K562 (cell line): ENCODE results near the gene SMIM41. TPM values are rescaled to one million over a fixed set of nuclear protein-coding genes. Genes with fewer than 3 reads are reported as not detected.

ENCODE experiments used
- ATAC-seq: fragments of 200-7000 bp; cut with Tn5 transposase; 3 replicates; pipeline ENCODE4 v1.9.1; 2020; ENCODE audit warnings: moderate library complexity
- BruUV-seq: library from RNA; stranded (reverse); fragments of 400-500 nt; replicated peaks from 2 replicates; lab custom pipeline; 2021; lab: Mats Ljungman, UMichigan
- CTCF ChIA-PET: fragments of 300-600 bp; formaldehyde crosslinking; extraction: SDS; loops from one replicate; lab custom pipeline; 2021; ENCODE audit warnings: low intra/inter-chr PET ratio; lab: Yijun Ruan, JAX
- POLR2A ChIA-PET: fragments of 300-600, 350-650 bp; sonication (Branson Sonifier 250); formaldehyde crosslinking; extraction: SDS; loops from one replicate; lab custom pipeline; 2021; ENCODE audit warnings: antibody characterized with exemption, inconsistent platforms; lab: Yijun Ruan, JAX
- DNase-seq, 4 experiments: peaks; one replicate each; pipeline versions ENCODE4 v3.0.0 to v3.0.0-alpha.2; 2011 to 2018; ENCODE audit warnings: low spot score in 3 of 4, mixed read lengths in 3 of 4; ENCODE audit errors: extremely low read depth in 1 of 4
- FAIRE-seq: peaks from 2 replicates; lab custom pipeline; 2011; peaks lifted over from hg19 to GRCh38; lab: Jason Lieb, UNC
- H2AFZ ChIP-seq: 2 replicates; pipeline ENCODE4 v1.6.0; 2011; ENCODE audit warnings: low read depth, low read length, control low read depth, inconsistent platforms
- H3K27ac ChIP-seq: fragments of 200-600 bp; 3 replicates; pipeline ENCODE4 v1.8.0; 2011; ENCODE audit warnings: low read depth, mild to moderate bottlenecking, control low read depth, inconsistent platforms, low read length, moderate library complexity, mixed read lengths; ENCODE audit errors: extremely low read depth
- H3K27me3 ChIP-seq, 2 experiments: fragments of 300-600 bp in 1 of 2; 2 replicates in 1 of 2; 3 replicates in 1 of 2; pipeline versions ENCODE4 v1.6.0 to v1.8.0; 2011; ENCODE audit warnings: inconsistent platforms in 2 of 2, low read length in 2 of 2, mild to moderate bottlenecking in 1 of 2, mixed read lengths in 1 of 2, moderate library complexity in 1 of 2; ENCODE audit not compliant: control insufficient read depth in 2 of 2, insufficient read depth in 2 of 2
- H3K36me3 ChIP-seq: fragments of 300-600 bp; 3 replicates; pipeline ENCODE4 v1.8.0; 2011; ENCODE audit warnings: mild to moderate bottlenecking, low read length, inconsistent platforms; ENCODE audit not compliant: control insufficient read depth, insufficient read depth
- H3K4me1 ChIP-seq, 2 experiments: fragments of 200-600 bp in 1 of 2; replicated peaks in 1 of 2; 2 replicates in 1 of 2; 3 replicates in 1 of 2; pipeline versions ENCODE4 v1.5.1 to v1.8.0; 2011; ENCODE audit warnings: inconsistent platforms in 2 of 2, low read length in 2 of 2, mild to moderate bottlenecking in 1 of 2, mixed read lengths in 1 of 2, moderate library complexity in 1 of 2; ENCODE audit not compliant: control insufficient read depth in 2 of 2, insufficient read depth in 2 of 2
- H3K4me2 ChIP-seq: 2 replicates; pipeline ENCODE4 v1.6.1; 2011; ENCODE audit warnings: low read length, control low read depth, inconsistent platforms, mixed read lengths; ENCODE audit not compliant: insufficient read depth
- H3K4me3 ChIP-seq: fragments of 200-600 bp; sonication (generic), shearing (Covaris generic); 2 replicates; pipeline ENCODE4 v1.5.1; 2016; ENCODE audit warnings: control low read depth, inconsistent platforms
- H3K79me2 ChIP-seq: fragments of 200-600 bp; 3 replicates; pipeline ENCODE4 v1.8.0; 2011; ENCODE audit warnings: low read length, inconsistent platforms; ENCODE audit not compliant: control insufficient read depth, insufficient read depth
- H3K9ac ChIP-seq, 2 experiments: 2 replicates each; pipeline versions ENCODE4 v1.6.0 to v1.6.1; 2011; ENCODE audit warnings: low read depth in 2 of 2, low read length in 2 of 2, control low read depth in 1 of 2, inconsistent platforms in 1 of 2, mild to moderate bottlenecking in 1 of 2, mixed read lengths in 1 of 2; ENCODE audit not compliant: insufficient read depth in 1 of 2
- H3K9me1 ChIP-seq: one replicate; pipeline ENCODE4 v1.6.0; 2011; ENCODE audit warnings: inconsistent platforms, mild to moderate bottlenecking, low read length, moderate library complexity; ENCODE audit not compliant: control insufficient read depth, insufficient read depth
- H3K9me3 ChIP-seq: replicated peaks from 2 replicates; pipeline ENCODE4 v1.5.1; 2011; ENCODE audit warnings: low read depth, low read length, inconsistent platforms; ENCODE audit not compliant: control insufficient read depth, insufficient read depth
- H4K20me1 ChIP-seq: replicated peaks from 2 replicates; pipeline ENCODE4 v1.6.1; 2011; ENCODE audit warnings: low read length, inconsistent platforms, mixed read lengths; ENCODE audit not compliant: control insufficient read depth, insufficient read depth
- BRD9 ChIP-seq: fragments of 450-650 bp; IDR thresholded peaks from 2 replicates; pipeline ENCODE4 v1.6.1; 2018; ENCODE audit warnings: low read depth; ENCODE audit not compliant: partially characterized antibody
- CEBPB ChIP-seq: fragments of 450-650 bp; IDR thresholded peaks from 2 replicates; pipeline ENCODE4 v1.6.1; 2016; ENCODE audit warnings: missing genetic modification characterization, missing compliant biosample characterization
- ETV6 ChIP-seq, 3 experiments: fragments of 150-350 bp in 1 of 3; sonication (generic) in 1 of 3; formaldehyde crosslinking in 1 of 3; IDR thresholded peaks; 2 replicates each; pipeline versions ENCODE4 v1.6.1 to v1.8.0; 2014 to 2022; ENCODE audit warnings: borderline replicate concordance in 2 of 3, low read depth in 2 of 3, antibody characterized with exemption in 1 of 3, low read length in 1 of 3, mild to moderate bottlenecking in 1 of 3, missing genetic modification reagents in 1 of 3
- HNRNPK ChIP-seq: fragments of 200-400 bp; formaldehyde crosslinking; IDR thresholded peaks from one replicate; pipeline ENCODE4 v1.6.1; 2018; ENCODE audit warnings: mild to moderate bottlenecking, low read depth, low read length; ENCODE audit not compliant: poor library complexity, severe bottlenecking
- MGA ChIP-seq: fragments of 450-650 bp; IDR thresholded peaks from 2 replicates; pipeline ENCODE4 v1.6.1; 2016; ENCODE audit warnings: mild to moderate bottlenecking, moderate library complexity
- TBP ChIP-seq: optimal IDR thresholded peaks from 2 replicates; pipeline ENCODE3; 2011; ENCODE audit warnings: low read depth, low read length, improper control_type of control experiment
- TRIM24 ChIP-seq, 2 experiments: fragments of 450-650 bp; IDR thresholded peaks; 2 replicates each; pipeline ENCODE4 v1.6.1; 2016
- ZNF324 ChIP-seq: fragments of 250-450 bp; sonication (Bioruptor Pico); IDR thresholded peaks from 2 replicates; pipeline ENCODE4 v1.4.0; 2020; ENCODE audit warnings: mild to moderate bottlenecking
- WGBS: fragments of 100-300 bp; shearing (Covaris generic); methylation state at CpG from one replicate; pipeline ENCODE4 v1.1.6; 2016; ENCODE audit warnings: low coverage, mixed read lengths; ENCODE audit not compliant: insufficient coverage; ENCODE audit errors: missing lambda C conversion rate; 5-methylcytosine and 5-hydroxymethylcytosine counted together
- in situ Hi-C: fragments of 300-500 bp; cut with MboI; formaldehyde crosslinking; loops from 4 replicates; pipeline ENCODE4 v1.15.0; 2018; ENCODE audit warnings: inconsistent platforms, mixed read lengths
- intact Hi-C: fragments of 100-400 bp; cut with micrococcal nuclease; formaldehyde crosslinking; loops from 2 replicates; pipeline ENCODE4 v1.14.2; 2022
- polyA plus RNA-seq, 8 experiments: library from polyadenylated mRNA; depleted of rRNA in 4 of 8; stranded (reverse) in 5 of 8; unstranded in 3 of 8; fragments of >200 nt; fragmentation: Nextera tagmentation in 2 of 8; fragmentation: Illumina TruSeq in 1 of 8; extraction: Ambion mirVana in 2 of 8; extraction: Trizol in 1 of 8; gene quantifications; 2 replicates each; pipeline versions ENCODE4 v1.2.1 to v1.2.3, GENCODE V29; 2011 to 2014; ENCODE audit warnings: inconsistent platforms in 1 of 8, missing spikeins in 1 of 8
- total RNA-seq, 7 experiments: library from RNA; depleted of rRNA in 6 of 7; stranded (reverse); fragments of >200 nt in 6 of 7; fragmentation: Illumina TruSeq in 2 of 7; extraction: Trizol in 2 of 7; gene quantifications; 2 replicates each; pipeline versions ENCODE4 v1.2.1 to v1.2.3, GENCODE V29; 2011 to 2021; ENCODE audit warnings: low replicate concordance in 1 of 7

Gene SMIM41
- total and polyA plus RNA-seq, 9 of the 15 experiments (the other 6 are each of a cell fraction or from before 2014, with no cell fraction given) = not detected

- WGBS = 26% methylated on average over 7 of the region's 8 CpGs
- Histone ChIP-seq H3K27ac (no peak overlapping the region), H3K79me2 (no peaks in the 10 kb centered on the region), H3K9me3 (no peaks in the 10 kb centered on the region), H3K27me3 (no peaks in the 10 kb centered on the region), H3K4me1 (peaks cover 8 to 35% of the 10 kb centered on the region in 2 experiments; a peak in 4 of 5 replicates), H3K4me2 (no peak overlapping the region), H4K20me1 (no peaks in the 10 kb centered on the region), H3K9ac (no peak overlapping the region), H3K36me3 (no peaks in the 10 kb centered on the region), H2AFZ (no peak overlapping the region), H3K4me3 (no peak overlapping the region), H3K9me1 (no peaks in the 10 kb centered on the region)
- ChIA-PET CTCF (no interaction called here), POLR2A (interaction anchor here (0.6 to 1.3 kb wide), 3 partner anchors 13 to 23 kb away, joined by 3 to 5 read pairs (median 4); no protein-coding TSS in a partner anchor)
- no peak for FAIRE-seq
- in situ Hi-C loops = no loop called here
- no peak for DNase-seq
- BruUV-seq = no TSS peak
- no peak for ATAC-seq
- intact Hi-C loops = no loop called here
- TF ChIP-seq CEBPB = no peak
- no peak for TF ChIP-seq BRD9
- no peak for TF ChIP-seq TRIM24 (IDR thresholded peaks at IDR 0.05)
- no peak for TF ChIP-seq TBP
- no peak for TF ChIP-seq HNRNPK
- TF ChIP-seq ETV6 (IDR thresholded peaks at IDR 0.05; ENCODE audit: borderline replicate concordance in 1 of 2, low read depth in 2 of 2, low read length in 1 of 2) = no peak
- no peak for TF ChIP-seq ETV6 (CRISPR knock-in tag; IDR thresholded peaks at IDR 0.05; ENCODE audit: borderline replicate concordance)
- no peak for TF ChIP-seq MGA
- TF ChIP-seq ZNF324 (CRISPR knock-in tag) = no peak
These were observed 66.8 kb downstream of the SMIM41 start for GRCh38 chr12:52146089-52146821.
